ENCODE measurements around the gene PALB2.

The PALB2 gene

GRCh38 chr16:23640931-23641765, at the start of gene PALB2, which contains the start of gene DCTN5:
TSS of gene PALB2 (minus strand) at chr16:23641310. CDS start at chr16:23641157, 153 bp downstream.
TSS of gene DCTN5 (plus strand) at chr16:23641466. CDS start at chr16:23641543, 77 bp downstream.
- DNase-seq: peak; percentile 98

- no peak for DNase-seq
These were observed 48.5 kb upstream of the PALB2 start for GRCh38 chr16:23689442-23690187.

GRCh38 chr16:23687034-23687808, 46.1 kb upstream of the PALB2 start:
- DNase-seq: no peak

- no peak for DNase-seq
These were observed 42.4 kb upstream of the PALB2 start for GRCh38 chr16:23683487-23683886.

GRCh38 chr16:23682181-23682580, 41.1 kb upstream of the PALB2 start:
- DNase-seq: peak; percentile 39

GRCh38 chr16:23679986-23680336, 38.9 kb upstream of the PALB2 start:
- no peak for DNase-seq

- peak; percentile 29 for DNase-seq
These were observed 38.3 kb upstream of the PALB2 start for GRCh38 chr16:23679274-23679985.

GRCh38 chr16:23678430-23679273, 37.5 kb upstream of the PALB2 start, which contains the start of gene PLK1:
TSS of gene PLK1 (plus strand) at chr16:23678889. CDS start at chr16:23678933, 44 bp downstream.
- peak; percentile 82 for DNase-seq

- no peak for DNase-seq
These were observed 35.9 kb upstream of the PALB2 start for GRCh38 chr16:23676924-23677480.

GRCh38 chr16:23673971-23674614, 33.0 kb upstream of the PALB2 start:
- no peak for DNase-seq

GRCh38 chr16:23670137-23670776, 29.1 kb upstream of the PALB2 start:
- no peak for DNase-seq

- DNase-seq: no peak
These were observed 27.8 kb upstream of the PALB2 start for GRCh38 chr16:23668873-23669272.

GRCh38 chr16:23668225-23668624, 27.1 kb upstream of the PALB2 start:
- DNase-seq: no peak

GRCh38 chr16:23667355-23667659, 26.2 kb upstream of the PALB2 start:
- no peak for DNase-seq

- no peak for DNase-seq
These were observed 25.7 kb upstream of the PALB2 start for GRCh38 chr16:23666571-23667354.

- no peak for DNase-seq
These were observed 22.8 kb upstream of the PALB2 start for GRCh38 chr16:23663918-23664317.

- DNase-seq: no peak
These were observed 10.9 kb upstream of the PALB2 start for GRCh38 chr16:23651943-23652468.

GRCh38 chr16:23650674-23651416, 9.7 kb upstream of the PALB2 start:
- DNase-seq: no peak

Measured in inflammatory macrophage treated with lipopolysaccharide for 4 hours (primary cell).